Activated CD4-positive, alpha-beta T cell treated with anti-CD3 and anti-CD28 coated beads, Interleukin-2, amount 10 ng/mL, durations not matched to agents 24 days and 14 days (primary cell): ENCODE data around the gene ASB6. TPM values are rescaled to one million over a fixed set of nuclear protein-coding genes. Genes with fewer than 3 reads are reported as not detected.

Experiments used
- DNase-seq: peaks from one replicate; pipeline ENCODE4 v3.0.0; 2022
- H3K27ac Mint-ChIP-seq: one replicate; pipeline ENCODE4 v1.8.0; 2022; ENCODE audit warnings: mild to moderate bottlenecking, mixed read lengths
- H3K27me3 Mint-ChIP-seq: one replicate; pipeline ENCODE4 v1.8.0; 2022; ENCODE audit warnings: mixed read lengths
- H3K36me3 Mint-ChIP-seq: one replicate; pipeline ENCODE4 v1.8.0; 2022; ENCODE audit warnings: low read depth, mild to moderate bottlenecking, mixed read lengths
- H3K4me1 Mint-ChIP-seq: one replicate; pipeline ENCODE4 v1.8.0; 2021; ENCODE audit warnings: mixed read lengths
- H3K4me3 Mint-ChIP-seq: one replicate; pipeline ENCODE4 v1.8.0; 2022; ENCODE audit warnings: mild to moderate bottlenecking, moderate library complexity, mixed read lengths
- H3K9me3 Mint-ChIP-seq: one replicate; pipeline ENCODE4 v1.8.0; 2021; ENCODE audit warnings: mixed read lengths
- intact Hi-C: fragments of 100-400 bp; cut with micrococcal nuclease; formaldehyde crosslinking; loops from one replicate; pipeline ENCODE4 v1.15.1; 2023
- total RNA-seq: library from RNA; stranded (reverse); gene quantifications from 2 replicates; pipeline ENCODE4 v1.2.3, GENCODE V29; 2022

ASB6 gene
- total RNA-seq, 1 donor from 2014 or later, result 22.7 TPM

- intact Hi-C loops, result no loop called here
- Mint-ChIP-seq H3K9me3 (no peaks in the 10 kb centered on the region), H3K27ac (no peak overlapping the region), H3K27me3 (no peaks in the 10 kb centered on the region), H3K4me3 (no peak overlapping the region), H3K4me1 (peaks cover 19% of the 10 kb centered on the region), H3K36me3 (peaks cover 48% of the 10 kb centered on the region)
- DNase-seq, result no peak
These were observed 8.7 kb downstream of the ASB6 start for GRCh38 chr9:129633207-129633606.

- no peak overlapping the region for H3K27ac Mint-ChIP-seq
These were observed 9.5 kb downstream of the ASB6 start for GRCh38 chr9:129632460-129632859.

GRCh38 chr9:129631674-129632129, 10.2 kb downstream of the ASB6 start:
- peaks cover 45% of the 10 kb centered on the region for H3K36me3 Mint-ChIP-seq
- H3K27me3 Mint-ChIP-seq, result no peaks in the 10 kb centered on the region
- DNase-seq, result no peak
- H3K27ac Mint-ChIP-seq, result no peak overlapping the region
- no peaks in the 10 kb centered on the region for H3K9me3 Mint-ChIP-seq
- H3K4me1 Mint-ChIP-seq, result peaks cover 30% of the 10 kb centered on the region
- no peak overlapping the region for H3K4me3 Mint-ChIP-seq
- intact Hi-C loops, result no loop called here

More at GRCh38 chr9:129632460-129632859, 9.5 kb downstream of the ASB6 start:
- no peaks in the 10 kb centered on the region for H3K27me3 Mint-ChIP-seq
- no peaks in the 10 kb centered on the region for H3K9me3 Mint-ChIP-seq
- H3K4me1 Mint-ChIP-seq, result peaks cover 26% of the 10 kb centered on the region
- no peak overlapping the region for H3K4me3 Mint-ChIP-seq
- intact Hi-C loops, result no loop called here
- peaks cover 42% of the 10 kb centered on the region for H3K36me3 Mint-ChIP-seq
- no peak for DNase-seq

- no peak overlapping the region for H3K27ac Mint-ChIP-seq
- H3K4me1 Mint-ChIP-seq, result peaks cover 31% of the 10 kb centered on the region
- peaks cover 45% of the 10 kb centered on the region for H3K36me3 Mint-ChIP-seq
- no peaks in the 10 kb centered on the region for H3K9me3 Mint-ChIP-seq
- intact Hi-C loops, result no loop called here
- no peak for DNase-seq
- no peaks in the 10 kb centered on the region for H3K27me3 Mint-ChIP-seq
- H3K4me3 Mint-ChIP-seq, result no peak overlapping the region
These were observed 10.8 kb downstream of the ASB6 start for GRCh38 chr9:129630967-129631673.

- no peak overlapping the region for H3K4me3 Mint-ChIP-seq
- intact Hi-C loops, result loop anchor here (5.0 kb wide), 1 partner anchor 1077 kb away; the partner anchor contains the start of gene SPTAN1
- H3K9me3 Mint-ChIP-seq, result no peaks in the 10 kb centered on the region
- no peaks in the 10 kb centered on the region for H3K27me3 Mint-ChIP-seq
- H3K4me1 Mint-ChIP-seq, result peaks cover 40% of the 10 kb centered on the region
- H3K36me3 Mint-ChIP-seq, result peaks cover 31% of the 10 kb centered on the region
- no peak for DNase-seq
- H3K27ac Mint-ChIP-seq, result no peak overlapping the region
These were observed 12.6 kb downstream of the ASB6 start for GRCh38 chr9:129629251-129629820.

- no peaks in the 10 kb centered on the region for H3K9me3 Mint-ChIP-seq
- H3K27ac Mint-ChIP-seq, result peak overlapping the region; percentile 25
- no peaks in the 10 kb centered on the region for H3K27me3 Mint-ChIP-seq
- peaks cover 44% of the 10 kb centered on the region for H3K4me1 Mint-ChIP-seq
- DNase-seq, result no peak
- H3K4me3 Mint-ChIP-seq, result no peak overlapping the region
- H3K36me3 Mint-ChIP-seq, result peaks cover 28% of the 10 kb centered on the region
- intact Hi-C loops, result loop anchor here (5.0 kb wide), 1 partner anchor 1076 kb away; the partner anchor contains the start of gene SPTAN1
These were observed 13.2 kb downstream of the ASB6 start for GRCh38 chr9:129628709-129629108.

- Mint-ChIP-seq H3K4me1 (peaks cover 44% of the 10 kb centered on the region), H3K4me3 (peak overlapping the region; percentile 83), H3K36me3 (peaks cover 22% of the 10 kb centered on the region), H3K27me3 (no peaks in the 10 kb centered on the region), H3K9me3 (no peaks in the 10 kb centered on the region), H3K27ac (peak overlapping the region; percentile 93)
- intact Hi-C loops, result loop anchor here (2.0 to 5.0 kb wide), 2 partner anchors 13 to 1075 kb away; partner anchors contain the start of gene SPTAN1
- DNase-seq, result no peak
These were observed 14.2 kb downstream of the ASB6 start for GRCh38 chr9:129627556-129628440.

GRCh38 chr9:129626625-129627284, 15.2 kb downstream of the ASB6 start:
- peak overlapping the region; percentile 93 for H3K27ac Mint-ChIP-seq
- peaks cover 39% of the 10 kb centered on the region for H3K4me1 Mint-ChIP-seq
- intact Hi-C loops, result loop anchor here (1.0 to 5.0 kb wide), 3 partner anchors 14 to 1074 kb away; partner anchors contain the start of gene SPTAN1
- peaks cover 13% of the 10 kb centered on the region for H3K36me3 Mint-ChIP-seq
- H3K9me3 Mint-ChIP-seq, result no peaks in the 10 kb centered on the region
- peaks cover 2% of the 10 kb centered on the region for H3K27me3 Mint-ChIP-seq
- peak; percentile 83 for DNase-seq
- H3K4me3 Mint-ChIP-seq, result peak overlapping the region; percentile 83

- Mint-ChIP-seq H3K36me3 (peaks cover 13% of the 10 kb centered on the region), H3K4me1 (peaks cover 33% of the 10 kb centered on the region), H3K27me3 (peaks cover 8% of the 10 kb centered on the region), H3K4me3 (peak within 1 kb of the TSS; percentile 83), H3K9me3 (no peaks in the 10 kb centered on the region), H3K27ac (peak within 1 kb of the TSS; percentile 93)
- intact Hi-C loops, result loop anchor here (1.0 to 5.0 kb wide), 3 partner anchors 15 to 1074 kb away; partner anchors contain the start of gene SPTAN1
- peak; percentile 97 for DNase-seq
These were observed 15.8 kb downstream of the ASB6 start, which contains the start of gene NTMT1 for GRCh38 chr9:129626079-129626624. Gene NTMT1, plus strand, starts transcription at chr9:129626163. Its CDS starts 6,541 bp downstream, at chr9:129632704.

GRCh38 chr9:129624947-129625346, 17.0 kb downstream of the ASB6 start:
- peaks cover 13% of the 10 kb centered on the region for H3K27me3 Mint-ChIP-seq
- H3K36me3 Mint-ChIP-seq, result peaks cover 13% of the 10 kb centered on the region
- DNase-seq, result peak; percentile 81
- intact Hi-C loops, result loop anchor here (1.0 to 5.0 kb wide), 4 partner anchors 14 to 1073 kb away; partner anchors contain the start of gene SPTAN1
- H3K9me3 Mint-ChIP-seq, result no peaks in the 10 kb centered on the region
- peaks cover 32% of the 10 kb centered on the region for H3K4me1 Mint-ChIP-seq
- H3K27ac Mint-ChIP-seq, result peak overlapping the region; percentile 93
- peak overlapping the region; percentile 83 for H3K4me3 Mint-ChIP-seq

GRCh38 chr9:129624168-129624759, 17.7 kb downstream of the ASB6 start:
- Mint-ChIP-seq H3K9me3 (no peaks in the 10 kb centered on the region), H3K27me3 (peaks cover 17% of the 10 kb centered on the region), H3K36me3 (peaks cover 9% of the 10 kb centered on the region), H3K27ac (peak overlapping the region; percentile 82), H3K4me3 (peak overlapping the region; percentile 84), H3K4me1 (peaks cover 28% of the 10 kb centered on the region)
- peak; percentile 92 for DNase-seq
- intact Hi-C loops, result loop anchor here (1.0 to 2.0 kb wide), 3 partner anchors 13 to 485 kb away; no protein-coding TSS in a partner anchor

GRCh38 chr9:129623331-129623730, 18.6 kb downstream of the ASB6 start:
- H3K27ac Mint-ChIP-seq, result no peak overlapping the region
- DNase-seq, result no peak
- peaks cover 23% of the 10 kb centered on the region for H3K27me3 Mint-ChIP-seq
- H3K4me3 Mint-ChIP-seq, result no peak overlapping the region
- H3K9me3 Mint-ChIP-seq, result peaks cover 2% of the 10 kb centered on the region
- peaks cover 25% of the 10 kb centered on the region for H3K4me1 Mint-ChIP-seq
- peaks cover 5% of the 10 kb centered on the region for H3K36me3 Mint-ChIP-seq
- intact Hi-C loops, result no loop called here
